H1 (cell line): Measurements from ENCODE around the gene PPP1R12B. TPM values are rescaled to one million over a fixed set of nuclear protein-coding genes. Genes with fewer than 3 reads are reported as not detected.
"Not testable (repeated sequence)": the region's sequence is repeated elsewhere in the genome, so short reads cannot be mapped to it uniquely, and the experiment has no call there.

Experiments used
- CTCF ChIA-PET: fragments of 300-600 bp; sonication (Branson Sonifier 250); formaldehyde crosslinking; loops from one replicate; lab custom pipeline; 2021; ENCODE audit not compliant: partially characterized antibody; lab: Charles Lee
- POLR2A ChIA-PET: fragments of 300-600 bp; sonication (Branson Sonifier 250); formaldehyde crosslinking; loops from one replicate; lab custom pipeline; 2021; ENCODE audit warnings: inconsistent platforms; ENCODE audit not compliant: partially characterized antibody; lab: Charles Lee
- DNase-seq, 2 experiments: peaks; one replicate each; pipeline versions ENCODE4 v3.0.0 to v3.0.0-alpha.2; 2010 to 2022; ENCODE audit warnings: low spot score in 2 of 2, low read depth in 1 of 2, mixed read lengths in 1 of 2
- FAIRE-seq: peaks from 2 replicates; lab custom pipeline; 2011; peaks lifted over from hg19 to GRCh38; lab: Jason Lieb, UNC
- H2AFZ ChIP-seq: 2 replicates; pipeline ENCODE4 v1.8.1; 2012; ENCODE audit warnings: low read length, inconsistent platforms
- H2AK5ac ChIP-seq: 2 replicates; pipeline ENCODE4 v1.6.1; 2013; ENCODE audit warnings: low read depth, low read length
- H2BK120ac ChIP-seq: replicated peaks from 2 replicates; pipeline ENCODE3; 2013; ENCODE audit warnings: low read depth, low read length, inconsistent platforms
- H2BK12ac ChIP-seq: 2 replicates; pipeline ENCODE4 v1.6.1; 2013; ENCODE audit warnings: low read depth, low read length
- H2BK15ac ChIP-seq: 2 replicates; pipeline ENCODE4 v1.6.1; 2013; ENCODE audit warnings: low read length
- H2BK20ac ChIP-seq: 2 replicates; pipeline ENCODE4 v1.6.1; 2013; ENCODE audit warnings: low read length
- H2BK5ac ChIP-seq: 2 replicates; pipeline ENCODE4 v1.6.1; 2013; ENCODE audit warnings: low read depth, low read length
- H3K14ac ChIP-seq: 2 replicates; pipeline ENCODE4 v1.6.1; 2013; ENCODE audit warnings: inconsistent platforms; ENCODE audit not compliant: insufficient read length
- H3K18ac ChIP-seq: 2 replicates; pipeline ENCODE4 v1.6.1; 2013; ENCODE audit warnings: low read length; ENCODE audit errors: extremely low read depth
- H3K23ac ChIP-seq: 2 replicates; pipeline ENCODE4 v1.6.1; 2013; ENCODE audit warnings: inconsistent platforms; ENCODE audit not compliant: insufficient read length
- H3K23me2 ChIP-seq: 2 replicates; pipeline ENCODE4 v1.6.1; 2013; ENCODE audit warnings: low read depth, low read length
- H3K27ac ChIP-seq: 2 replicates; pipeline ENCODE4 v1.6.1; 2011; ENCODE audit warnings: low read depth, low read length, inconsistent platforms
- H3K27me3 ChIP-seq, 4 experiments: replicated peaks in 1 of 4; 1 replicate in 1 of 4; 2 replicates in 3 of 4; pipeline versions ENCODE4 v1.6.1 to v1.8.1; 2011 to 2013; ENCODE audit warnings: low read length in 3 of 4, mild to moderate bottlenecking in 3 of 4, inconsistent platforms in 2 of 4, mixed read lengths in 2 of 4, moderate library complexity in 1 of 4; ENCODE audit not compliant: control insufficient read depth in 3 of 4, insufficient read depth in 3 of 4; ENCODE audit errors: extremely low read depth in 1 of 4
- H3K36me3 ChIP-seq, 4 experiments: 2 replicates each; pipeline versions ENCODE4 v1.6.1 to v1.8.1; 2011 to 2013; ENCODE audit warnings: mild to moderate bottlenecking in 4 of 4, low read length in 3 of 4, moderate library complexity in 2 of 4, control low read depth in 1 of 4, inconsistent platforms in 1 of 4; ENCODE audit not compliant: insufficient read depth in 4 of 4, control insufficient read depth in 2 of 4
- H3K4ac ChIP-seq: replicated peaks from 2 replicates; pipeline ENCODE3; 2013; ENCODE audit warnings: low read length, low read depth, mixed read lengths, inconsistent platforms; ENCODE audit not compliant: insufficient read length
- H3K4me1 ChIP-seq, 4 experiments: replicated peaks in 1 of 4; 1 replicate in 1 of 4; 2 replicates in 3 of 4; pipeline versions ENCODE4 v1.6.1 to v1.8.1; 2011 to 2013; ENCODE audit warnings: low read length in 3 of 4, inconsistent platforms in 2 of 4, mixed read lengths in 1 of 4; ENCODE audit not compliant: insufficient read depth in 4 of 4, control insufficient read depth in 3 of 4
- H3K4me2 ChIP-seq, 2 experiments: 2 replicates each; pipeline versions ENCODE4 v1.6.1 to v1.8.1; 2011 to 2013; ENCODE audit warnings: low read depth in 2 of 2, low read length in 2 of 2, control low read depth in 1 of 2, inconsistent platforms in 1 of 2, mild to moderate bottlenecking in 1 of 2; ENCODE audit not compliant: insufficient read depth in 1 of 2
- H3K4me3 ChIP-seq, 4 experiments: fragments of 200-600, 300-600 bp in 1 of 4; sonication (generic), shearing (Covaris generic), sonication (Bioruptor Twin) in 1 of 4; 2 replicates each; pipeline versions ENCODE4 v1.5.1 to v1.8.1; 2011 to 2016; ENCODE audit warnings: low read length in 4 of 4, low read depth in 3 of 4, control low read depth in 2 of 4, inconsistent platforms in 2 of 4, mild to moderate bottlenecking in 2 of 4, mixed read lengths in 1 of 4, moderate library complexity in 1 of 4; ENCODE audit not compliant: insufficient read depth in 2 of 4; ENCODE audit errors: extremely low read depth in 1 of 4
- H3K56ac ChIP-seq: replicated peaks from 2 replicates; pipeline ENCODE3; 2013; ENCODE audit warnings: low read depth, mild to moderate bottlenecking, mixed read lengths, low read length, inconsistent platforms; ENCODE audit not compliant: insufficient read length
- H3K79me1 ChIP-seq: 2 replicates; pipeline ENCODE4 v1.6.1; 2013; ENCODE audit warnings: low read depth, low read length, control low read depth
- H3K79me2 ChIP-seq, 2 experiments: 2 replicates each; pipeline versions ENCODE4 v1.6.1 to v1.8.1; 2012 to 2013; ENCODE audit warnings: low read length in 2 of 2, mild to moderate bottlenecking in 2 of 2, inconsistent platforms in 1 of 2; ENCODE audit not compliant: insufficient read depth in 2 of 2, control insufficient read depth in 1 of 2
- H3K9ac ChIP-seq, 4 experiments: replicated peaks in 1 of 4; 1 replicate in 1 of 4; 2 replicates in 3 of 4; pipeline versions ENCODE4 v1.6.1 to v1.8.1; 2011 to 2013; ENCODE audit warnings: low read depth in 3 of 4, low read length in 3 of 4, control low read depth in 2 of 4, mild to moderate bottlenecking in 2 of 4, moderate library complexity in 2 of 4, inconsistent platforms in 1 of 4; ENCODE audit errors: extremely low read depth in 1 of 4
- H3K9me3 ChIP-seq, 2 experiments: 2 replicates each; pipeline versions ENCODE4 v1.6.1 to v1.8.1; 2012 to 2013; ENCODE audit warnings: mild to moderate bottlenecking in 2 of 2, moderate library complexity in 2 of 2, control low read depth in 1 of 2, inconsistent platforms in 1 of 2, low read depth in 1 of 2, low read length in 1 of 2, mixed read lengths in 1 of 2; ENCODE audit not compliant: insufficient read depth in 2 of 2
- H4K20me1 ChIP-seq, 2 experiments: replicated peaks in 1 of 2; 2 replicates each; pipeline versions ENCODE3 to v1.8.1; 2011 to 2013; ENCODE audit warnings: inconsistent platforms in 2 of 2, low read length in 2 of 2, mild to moderate bottlenecking in 1 of 2; ENCODE audit not compliant: insufficient read depth in 2 of 2, control insufficient read depth in 1 of 2
- H4K5ac ChIP-seq: 2 replicates; pipeline ENCODE4 v1.6.1; 2013; ENCODE audit warnings: low read length, low read depth, mixed read lengths, inconsistent platforms; ENCODE audit not compliant: insufficient read length
- H4K8ac ChIP-seq: 2 replicates; pipeline ENCODE4 v1.8.0; 2013; ENCODE audit warnings: mild to moderate bottlenecking, moderate library complexity, low read length, inconsistent platforms; ENCODE audit not compliant: insufficient read depth; ENCODE audit errors: extremely low read depth
- H4K91ac ChIP-seq: replicated peaks from 2 replicates; pipeline ENCODE3; 2013; ENCODE audit warnings: low read length, mixed read lengths, inconsistent platforms; ENCODE audit not compliant: insufficient read length
- E2F6 ChIP-seq: IDR thresholded peaks from 2 replicates; pipeline ENCODE4 v1.6.1; 2012; ENCODE audit warnings: inconsistent platforms
- HDAC6 ChIP-seq: IDR thresholded peaks from one replicate; pipeline ENCODE4 v1.7.1; 2012; ENCODE audit warnings: low read depth, mild to moderate bottlenecking, inconsistent platforms, low read length, moderate library complexity
- POLR2A ChIP-seq, 2 experiments: IDR thresholded peaks; 1 replicate in 1 of 2; 2 replicates in 1 of 2; pipeline ENCODE4 v1.6.1; 2011; ENCODE audit warnings: low read depth in 2 of 2, low read length in 2 of 2, mild to moderate bottlenecking in 2 of 2; ENCODE audit errors: control extremely low read depth in 1 of 2
- SAP30 ChIP-seq: fragments of 300-600 bp; sonication (generic); IDR thresholded peaks from 2 replicates; pipeline ENCODE4 v1.7.1; 2012; ENCODE audit warnings: low read length, moderate library complexity, mild to moderate bottlenecking, inconsistent platforms; ENCODE audit not compliant: insufficient read depth, insufficient replicate concordance
- ZNF274 ChIP-seq: IDR thresholded peaks from 2 replicates; pipeline ENCODE4 v1.7.0; 2012; ENCODE audit warnings: low read length, borderline replicate concordance; ENCODE audit errors: extremely low read depth
- WGBS, 2 experiments: shearing (Covaris generic) in 1 of 2; methylation state at CpG; one replicate each; pipeline versions ENCODE4 v1.1.6 to v1.1.7; 2013 to 2015; ENCODE audit warnings: low lambda C conversion rate in 2 of 2, mixed read lengths in 2 of 2, inconsistent platforms in 1 of 2, low coverage in 1 of 2, missing lambda C conversion rate in 1 of 2; ENCODE audit not compliant: insufficient replicate concordance in 2 of 2, insufficient coverage in 1 of 2, insufficient read length in 1 of 2; ENCODE audit errors: extremely low coverage in 1 of 2, missing lambda C conversion rate in 1 of 2; 5-methylcytosine and 5-hydroxymethylcytosine counted together
- polyA plus RNA-seq, 7 experiments: library from polyadenylated mRNA; depleted of rRNA in 3 of 7; stranded (reverse) in 5 of 7; unstranded in 2 of 7; fragments of >200 nt in 5 of 7; fragments of 200-250 nt in 2 of 7; gene quantifications; 1 replicate in 5 of 7; 2 replicates in 1 of 7; 4 replicates in 1 of 7; pipeline versions ENCODE4 v1.2.1 to v1.2.3, GENCODE V29; 2011 to 2013; ENCODE audit warnings: missing spikeins in 2 of 7, mixed read lengths in 2 of 7
- total RNA-seq: library from RNA; stranded (reverse); fragmentation: NEBNext Ultra II Directional; extraction: Animal tissue kit (Norgen Biotek cat#: 25700); gene quantifications from 2 replicates; pipeline ENCODE4 v1.2.1, GENCODE V29; 2021

Gene PPP1R12B
- total and polyA plus RNA-seq, 2 of the 8 experiments (the other 6 are each of a cell fraction or from before 2014, with no cell fraction given): 7.9 to 18.7 TPM

GRCh38 chr1:202405928-202406327, 57.4 kb downstream of the PPP1R12B start (continued):
- no peak for TF ChIP-seq E2F6
- TF ChIP-seq SAP30: no peak
- TF ChIP-seq POLR2A (IDR thresholded peaks at IDR 0.05; ENCODE audit: control extremely low read depth in 1 of 2, low read depth in 2 of 2, low read length in 2 of 2): no peak
- TF ChIP-seq ZNF274: no peak
- TF ChIP-seq HDAC6: no peak

- H3K4me1 ChIP-seq, H2BK5ac ChIP-seq, H3K36me3 ChIP-seq, H2BK20ac ChIP-seq, H3K79me1 ChIP-seq, H3K9me3 ChIP-seq, DNase-seq, H3K18ac ChIP-seq, H3K4me2 ChIP-seq, H2BK12ac ChIP-seq, H4K20me1 ChIP-seq, H3K27me3 ChIP-seq, H2AFZ ChIP-seq, H3K4me3 ChIP-seq, H4K8ac ChIP-seq, H2AK5ac ChIP-seq, POLR2A ChIA-PET, H3K23me2 ChIP-seq, H2BK120ac ChIP-seq, H4K5ac ChIP-seq, H3K9ac ChIP-seq, FAIRE-seq, H3K79me2 ChIP-seq, H3K56ac ChIP-seq, H3K27ac ChIP-seq, H4K91ac ChIP-seq, H3K4ac ChIP-seq, H3K14ac ChIP-seq, H2BK15ac ChIP-seq, H3K23ac ChIP-seq: not testable (repeated sequence)
- WGBS, 2 experiments: 93% methylated on average over 2 of the region's 2 CpGs; no CpG with 5 or more reads in 1 of the 2 experiments
- CTCF ChIA-PET: interaction anchor here (0.8 kb wide), 1 partner anchor 62 kb away, joined by 3 read pairs; no protein-coding TSS in a partner anchor
Measured at GRCh38 chr1:202406896-202407295, 58.4 kb downstream of the PPP1R12B start.
